Measurements from ENCODE around the gene SMIM45.

SMIM45 gene

GRCh38 chr22:41912338-41913039 lies 39.5 kb upstream of the SMIM45 start:
- H3K4me3 ChIP-seq (replicated peaks; ENCODE audit: low read depth, low read length): no peak overlapping the region
- no peak for DNase-seq (ENCODE audit: extremely low read depth, low read depth)
- no peak for TF ChIP-seq CTCF (IDR thresholded peaks at IDR 0.05; ENCODE audit: low read depth, low read length, missing control alignments)

GRCh38 chr22:41913040-41913719 lies 38.8 kb upstream of the SMIM45 start:
- no peak overlapping the region for H3K4me3 ChIP-seq (replicated peaks; ENCODE audit: low read depth, low read length)
- TF ChIP-seq CTCF (IDR thresholded peaks at IDR 0.05; ENCODE audit: low read depth, low read length, missing control alignments): no peak
- no peak for DNase-seq (ENCODE audit: extremely low read depth, low read depth)

- no peak for TF ChIP-seq CTCF (IDR thresholded peaks at IDR 0.05; ENCODE audit: low read depth, low read length, missing control alignments)
- DNase-seq (ENCODE audit: extremely low read depth, low read depth): no peak
- H3K4me3 ChIP-seq (replicated peaks; ENCODE audit: low read depth, low read length): no peak overlapping the region
Observed at GRCh38 chr22:41913842-41914534, 38.0 kb upstream of the SMIM45 start.

- no peak for DNase-seq (ENCODE audit: extremely low read depth, low read depth)
- H3K4me3 ChIP-seq (replicated peaks; ENCODE audit: low read depth, low read length): no peak overlapping the region
- TF ChIP-seq CTCF (IDR thresholded peaks at IDR 0.05; ENCODE audit: low read depth, low read length, missing control alignments): no peak
Observed at GRCh38 chr22:41914611-41915034, 37.3 kb upstream of the SMIM45 start.

- DNase-seq (ENCODE audit: extremely low read depth, low read depth): no peak
- no peak for TF ChIP-seq CTCF (IDR thresholded peaks at IDR 0.05; ENCODE audit: low read depth, low read length, missing control alignments)
- H3K4me3 ChIP-seq (replicated peaks; ENCODE audit: low read depth, low read length): no peak within 1 kb of the TSS
Observed at GRCh38 chr22:41915035-41915785, 36.7 kb upstream of the SMIM45 start, which contains the start of gene SHISA8. TSS of gene SHISA8 (minus strand) at chr22:41915074. CDS start at chr22:41914667, 407 bp downstream.

- no peak for DNase-seq (ENCODE audit: extremely low read depth, low read depth)
- H3K4me3 ChIP-seq (replicated peaks; ENCODE audit: low read depth, low read length): no peak overlapping the region
- no peak for TF ChIP-seq CTCF (IDR thresholded peaks at IDR 0.05; ENCODE audit: low read depth, low read length, missing control alignments)
Observed at GRCh38 chr22:41915786-41916493, 36.0 kb upstream of the SMIM45 start.

Measured in HFF-Myc (cell line).